HG02588 (cell line): ENCODE measurements around the gene ZNF91.
"Not testable (repeated sequence)": the region's sequence is repeated elsewhere in the genome, so short reads cannot be mapped to it uniquely, and the experiment has no call there.

Source experiments
- ATAC-seq: cut with Tn5 transposase; IDR thresholded peaks from one replicate; pipeline ENCODE4 v1.9.1; 2021; ENCODE audit warnings: mild to moderate bottlenecking, moderate library complexity; ENCODE audit not compliant: unreplicated experiment

ZNF91 gene

GRCh38 chr19:23321403-23321802 lies 73.9 kb downstream of the ZNF91 start:
- not testable (repeated sequence) for ATAC-seq

- ATAC-seq = not testable (repeated sequence)
These were observed 75.7 kb downstream of the ZNF91 start for GRCh38 chr19:23319571-23319970.

- ATAC-seq = not testable (repeated sequence)
These were observed 76.3 kb downstream of the ZNF91 start for GRCh38 chr19:23318941-23319340.

- no peak for ATAC-seq
These were observed 77.1 kb downstream of the ZNF91 start for GRCh38 chr19:23318143-23318542.

GRCh38 chr19:23315286-23315685 lies 80.0 kb downstream of the ZNF91 start:
- no peak for ATAC-seq

- no peak for ATAC-seq
These were observed 80.6 kb downstream of the ZNF91 start for GRCh38 chr19:23314505-23315251.

- ATAC-seq = no peak
These were observed 82.1 kb downstream of the ZNF91 start for GRCh38 chr19:23313196-23313595.

- ATAC-seq = no peak
These were observed 82.8 kb downstream of the ZNF91 start for GRCh38 chr19:23312515-23312914.

- ATAC-seq = no peak
These were observed 83.7 kb downstream of the ZNF91 start for GRCh38 chr19:23311551-23311950.

- no peak for ATAC-seq
These were observed 84.5 kb downstream of the ZNF91 start for GRCh38 chr19:23310729-23311211.

- no peak for ATAC-seq
These were observed 85.3 kb downstream of the ZNF91 start for GRCh38 chr19:23309926-23310325.

- no peak for ATAC-seq
These were observed 89.7 kb downstream of the ZNF91 start for GRCh38 chr19:23305555-23305954.

- no peak for ATAC-seq
These were observed 91.0 kb downstream of the ZNF91 start for GRCh38 chr19:23304238-23304637.

GRCh38 chr19:23294141-23294540 lies 101.1 kb downstream of the ZNF91 start:
- ATAC-seq = no peak

- not testable (repeated sequence) for ATAC-seq
These were observed 105.3 kb downstream of the ZNF91 start for GRCh38 chr19:23289966-23290365.
